GM19025 (cell line): Measurements from ENCODE around the gene MTMR12.

Experiments used
- ATAC-seq: cut with Tn5 transposase; IDR thresholded peaks from one replicate; pipeline ENCODE4 v1.9.1; 2021; ENCODE audit warnings: mild to moderate bottlenecking, low read depth, moderate library complexity; ENCODE audit not compliant: unreplicated experiment

MTMR12 gene

GRCh38 chr5:32312595-32313332 is at the start of gene MTMR12:
TSS of gene MTMR12 (minus strand) at chr5:32312939. CDS start at chr5:32312838, 101 bp downstream.
- peak; percentile 90 for ATAC-seq

- ATAC-seq: no peak
Observed at GRCh38 chr5:32362527-32362926, 49.8 kb upstream of the MTMR12 start.

GRCh38 chr5:32360906-32361305 is 48.2 kb upstream of the MTMR12 start:
- no peak for ATAC-seq

- no peak for ATAC-seq
Observed at GRCh38 chr5:32358611-32359010, 45.9 kb upstream of the MTMR12 start.

- ATAC-seq: no peak
Observed at GRCh38 chr5:32357658-32358057, 44.9 kb upstream of the MTMR12 start.

- ATAC-seq: no peak
Observed at GRCh38 chr5:32355686-32356085, 42.9 kb upstream of the MTMR12 start.

- no peak for ATAC-seq
Observed at GRCh38 chr5:32353420-32353819, 40.7 kb upstream of the MTMR12 start.

- no peak for ATAC-seq
Observed at GRCh38 chr5:32352685-32353084, 39.9 kb upstream of the MTMR12 start.

- ATAC-seq: no peak
Observed at GRCh38 chr5:32346869-32347268, 34.1 kb upstream of the MTMR12 start.

- no peak for ATAC-seq
Observed at GRCh38 chr5:32343058-32343672, 30.4 kb upstream of the MTMR12 start.

GRCh38 chr5:32342656-32343055 is 29.9 kb upstream of the MTMR12 start:
- ATAC-seq: no peak

GRCh38 chr5:32339878-32340277 is 27.1 kb upstream of the MTMR12 start:
- ATAC-seq: no peak

GRCh38 chr5:32339198-32339597 is 26.5 kb upstream of the MTMR12 start:
- no peak for ATAC-seq

GRCh38 chr5:32332966-32333365 is 20.2 kb upstream of the MTMR12 start:
- no peak for ATAC-seq

- no peak for ATAC-seq
Observed at GRCh38 chr5:32332361-32332760, 19.6 kb upstream of the MTMR12 start.

- no peak for ATAC-seq
Observed at GRCh38 chr5:32331935-32332274, 19.2 kb upstream of the MTMR12 start.

- no peak for ATAC-seq
Observed at GRCh38 chr5:32331217-32331934, 18.6 kb upstream of the MTMR12 start.

- no peak for ATAC-seq
Observed at GRCh38 chr5:32330126-32330971, 17.6 kb upstream of the MTMR12 start.

GRCh38 chr5:32329395-32329834 is 16.7 kb upstream of the MTMR12 start:
- ATAC-seq: peak; percentile 65

GRCh38 chr5:32326216-32326772 is 13.6 kb upstream of the MTMR12 start:
- no peak for ATAC-seq
